Hepatocyte (in vitro differentiated cells): Measurements from ENCODE around the gene KLHL21. TPM values are rescaled to one million over a fixed set of nuclear protein-coding genes. Genes with fewer than 3 reads are reported as not detected.
"Not testable (repeated sequence)": the region's sequence is repeated elsewhere in the genome, so short reads cannot be mapped to it uniquely, and the experiment has no call there.

Experiments
- DNase-seq: peaks from one replicate; pipeline ENCODE4 v3.0.0-alpha.2; 2016; ENCODE audit warnings: low spot score
- H2AFZ ChIP-seq: fragments of 200-600 bp; sonication (generic); 2 replicates; pipeline ENCODE4 v1.6.0; 2016; ENCODE audit warnings: antibody characterized with exemption, mild to moderate bottlenecking
- H3K27ac ChIP-seq: fragments of 200-600 bp; sonication (generic); 2 replicates; pipeline ENCODE4 v1.5.1; 2016; ENCODE audit warnings: mild to moderate bottlenecking
- H3K27me3 ChIP-seq: fragments of 200-600 bp; sonication (generic); 2 replicates; pipeline ENCODE4 v1.6.1; 2016
- H3K36me3 ChIP-seq: fragments of 200-600 bp; sonication (generic); replicated peaks from 2 replicates; pipeline ENCODE4 v1.5.1; 2016; ENCODE audit warnings: low read depth; ENCODE audit not compliant: insufficient read depth
- H3K4me1 ChIP-seq: fragments of 200-600 bp; sonication (generic); 2 replicates; pipeline ENCODE4 v1.5.1; 2016; ENCODE audit warnings: mild to moderate bottlenecking, moderate library complexity; ENCODE audit not compliant: insufficient read depth
- H3K4me2 ChIP-seq: fragments of 200-600 bp; sonication (generic); 2 replicates; pipeline ENCODE4 v1.6.0; 2016
- H3K4me3 ChIP-seq: fragments of 200-600 bp; sonication (generic); 2 replicates; pipeline ENCODE4 v1.5.1; 2016; ENCODE audit warnings: mild to moderate bottlenecking
- H3K79me2 ChIP-seq: fragments of 200-600 bp; sonication (generic); 2 replicates; pipeline ENCODE4 v1.6.0; 2017; ENCODE audit warnings: mild to moderate bottlenecking
- H3K9me2 ChIP-seq: fragments of 200-600 bp; sonication (generic); replicated peaks from 2 replicates; pipeline ENCODE4 v1.6.0; 2017; ENCODE audit warnings: mild to moderate bottlenecking; ENCODE audit not compliant: insufficient read depth
- H3K9me3 ChIP-seq: fragments of 200-600 bp; sonication (generic); 2 replicates; pipeline ENCODE4 v1.5.1; 2016; ENCODE audit warnings: low read depth, mild to moderate bottlenecking
- H4K20me1 ChIP-seq: fragments of 200-600 bp; sonication (generic); 2 replicates; pipeline ENCODE4 v1.6.0; 2016; ENCODE audit warnings: mild to moderate bottlenecking; ENCODE audit not compliant: insufficient read depth, poor library complexity, severe bottlenecking
- CTCF ChIP-seq: fragments of 200-600 bp; sonication (generic); IDR thresholded peaks from 2 replicates; pipeline ENCODE4 v1.5.1; 2016; ENCODE audit warnings: antibody characterized with exemption, mild to moderate bottlenecking; ENCODE audit not compliant: poor library complexity
- EZH2 ChIP-seq: fragments of 200-600 bp; sonication (generic); IDR thresholded peaks from 2 replicates; pipeline ENCODE4 v1.6.1; 2016; ENCODE audit warnings: antibody characterized with exemption, mild to moderate bottlenecking, borderline replicate concordance
- EZH2phosphoT487 ChIP-seq: fragments of 200-600 bp; sonication (generic); IDR thresholded peaks from one replicate; pipeline ENCODE4 v1.6.1; 2018; ENCODE audit warnings: antibody characterized with exemption, mild to moderate bottlenecking, low read depth, moderate library complexity; ENCODE audit not compliant: unreplicated experiment, severe bottlenecking
- WGBS: methylation state at CpG from one replicate; pipeline ENCODE4 v1.1.6; 2016; ENCODE audit warnings: low lambda C conversion rate; ENCODE audit errors: missing lambda C conversion rate; 5-methylcytosine and 5-hydroxymethylcytosine counted together
- polyA plus RNA-seq: library from polyadenylated mRNA; unstranded; fragments of >200 nt; fragmentation: Nextera tagmentation; extraction: Ambion mirVana; gene quantifications from 2 replicates; pipeline ENCODE4 v1.2.1, GENCODE V29; 2016
- total RNA-seq: library from RNA; depleted of rRNA; stranded (reverse); fragments of >200 nt; gene quantifications from 2 replicates; pipeline ENCODE4 v1.2.3, GENCODE V29; 2014

Gene KLHL21
- total and polyA plus RNA-seq, 2 experiments from 2014 or later, result 20.0 to 20.6 TPM

GRCh38 chr1:6570987-6571386, 31.7 kb downstream of the KLHL21 start:
- H3K9me2 ChIP-seq, result no peaks in the 10 kb centered on the region
- 69% methylated on average over 5 of the region's 5 CpGs for WGBS
- no peak overlapping the region for H3K4me3 ChIP-seq
- H3K79me2 ChIP-seq, result no peaks in the 10 kb centered on the region
- H3K9me3 ChIP-seq, result no peaks in the 10 kb centered on the region
- no peaks in the 10 kb centered on the region for H3K4me1 ChIP-seq
- no peaks in the 10 kb centered on the region for H3K27me3 ChIP-seq
- TF ChIP-seq CTCF, result no peak
- no peak for TF ChIP-seq EZH2
- TF ChIP-seq EZH2phosphoT487, result no peak
- H3K27ac ChIP-seq, result no peak overlapping the region
- no peak overlapping the region for H3K4me2 ChIP-seq
- no peak overlapping the region for H2AFZ ChIP-seq
- H3K36me3 ChIP-seq, result no peaks in the 10 kb centered on the region
- DNase-seq, result no peak
- H4K20me1 ChIP-seq, result no peaks in the 10 kb centered on the region

GRCh38 chr1:6570100-6570499, 32.6 kb downstream of the KLHL21 start:
- Histone ChIP-seq H3K4me2 (no peak overlapping the region), H3K4me3 (no peak overlapping the region), H3K79me2 (no peaks in the 10 kb centered on the region), H3K27me3 (peaks cover 3% of the 10 kb centered on the region), H3K36me3 (no peaks in the 10 kb centered on the region), H4K20me1 (no peaks in the 10 kb centered on the region), H3K9me2 (no peaks in the 10 kb centered on the region), H2AFZ (no peak overlapping the region), H3K4me1 (no peaks in the 10 kb centered on the region), H3K9me3 (no peaks in the 10 kb centered on the region), H3K27ac (no peak overlapping the region)
- no peak for DNase-seq
- 86% methylated on average over 3 of the region's 3 CpGs for WGBS
- TF ChIP-seq EZH2 (no peak), EZH2phosphoT487 (no peak), CTCF (no peak)

GRCh38 chr1:6569033-6569432, 33.6 kb downstream of the KLHL21 start:
- no peak overlapping the region for H2AFZ ChIP-seq
- no peaks in the 10 kb centered on the region for H3K4me1 ChIP-seq
- TF ChIP-seq EZH2 (no peak), EZH2phosphoT487 (no peak), CTCF (no peak)
- H3K9me3 ChIP-seq, result no peaks in the 10 kb centered on the region
- H3K27ac ChIP-seq, result no peak overlapping the region
- H3K9me2 ChIP-seq, result no peaks in the 10 kb centered on the region
- WGBS, result 89% methylated on average over 6 of the region's 11 CpGs
- H3K4me2 ChIP-seq, result no peak overlapping the region
- H3K36me3 ChIP-seq, result no peaks in the 10 kb centered on the region
- no peaks in the 10 kb centered on the region for H3K79me2 ChIP-seq
- no peak for DNase-seq
- no peak overlapping the region for H3K4me3 ChIP-seq
- peaks cover 4% of the 10 kb centered on the region for H3K27me3 ChIP-seq
- H4K20me1 ChIP-seq, result no peaks in the 10 kb centered on the region

- no peak overlapping the region for H2AFZ ChIP-seq
- no peaks in the 10 kb centered on the region for H3K79me2 ChIP-seq
- H4K20me1 ChIP-seq, result no peaks in the 10 kb centered on the region
- peaks cover 3% of the 10 kb centered on the region for H3K27me3 ChIP-seq
- no peak overlapping the region for H3K4me3 ChIP-seq
- WGBS, result 88% methylated on average over 9 of the region's 9 CpGs
- DNase-seq, result no peak
- TF ChIP-seq EZH2, result no peak
- H3K9me3 ChIP-seq, result no peaks in the 10 kb centered on the region
- H3K36me3 ChIP-seq, result no peaks in the 10 kb centered on the region
- no peaks in the 10 kb centered on the region for H3K4me1 ChIP-seq
- H3K27ac ChIP-seq, result no peak overlapping the region
- H3K9me2 ChIP-seq, result no peaks in the 10 kb centered on the region
- H3K4me2 ChIP-seq, result no peak overlapping the region
Measured at GRCh38 chr1:6560267-6560666, 42.4 kb downstream of the KLHL21 start.

- not testable (repeated sequence) for H3K9me3 ChIP-seq, H3K4me2 ChIP-seq, H4K20me1 ChIP-seq, H3K4me3 ChIP-seq, H3K9me2 ChIP-seq, H3K27me3 ChIP-seq, H3K36me3 ChIP-seq, H3K4me1 ChIP-seq, H3K79me2 ChIP-seq, DNase-seq, H3K27ac ChIP-seq, H2AFZ ChIP-seq
- WGBS, result 86% methylated on average over 11 of the region's 11 CpGs
Measured at GRCh38 chr1:6559161-6559560, 43.5 kb downstream of the KLHL21 start.
